KG1 (cell line): ENCODE measurements around the gene TRMT5.

ENCODE experiments used
- DNase-seq: peaks from one replicate; lab custom pipeline; 2025; lab: John Stamatoyannopoulos, UW

Gene TRMT5

GRCh38 chr14:60963761-60964160, 17.1 kb downstream of the TRMT5 start:
- no peak for DNase-seq

DNA sequence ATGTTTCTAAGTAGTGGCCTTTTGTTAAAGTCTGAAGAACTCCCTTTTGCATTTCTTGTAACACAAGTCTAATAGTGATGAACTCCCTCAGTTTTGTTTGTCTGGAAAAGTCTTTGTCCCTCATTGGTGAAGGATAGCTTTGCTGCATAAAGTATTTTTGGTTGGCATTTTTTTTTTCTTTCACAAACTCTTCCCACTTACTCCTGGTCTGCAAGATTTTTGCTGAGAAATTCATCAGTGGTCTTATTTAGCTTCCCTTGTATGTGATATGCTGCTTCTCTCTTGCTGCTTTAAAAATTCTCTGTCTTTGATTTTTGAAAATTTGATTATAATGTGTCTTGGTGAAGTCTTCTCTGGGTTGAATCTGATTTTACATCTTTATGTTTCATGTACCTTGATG, 22.7 kb downstream of the TRMT5 start:
- DNase-seq, result no peak

GRCh38 chr14:60956632-60957031, 24.2 kb downstream of the TRMT5 start:
- no peak for DNase-seq

DNA sequence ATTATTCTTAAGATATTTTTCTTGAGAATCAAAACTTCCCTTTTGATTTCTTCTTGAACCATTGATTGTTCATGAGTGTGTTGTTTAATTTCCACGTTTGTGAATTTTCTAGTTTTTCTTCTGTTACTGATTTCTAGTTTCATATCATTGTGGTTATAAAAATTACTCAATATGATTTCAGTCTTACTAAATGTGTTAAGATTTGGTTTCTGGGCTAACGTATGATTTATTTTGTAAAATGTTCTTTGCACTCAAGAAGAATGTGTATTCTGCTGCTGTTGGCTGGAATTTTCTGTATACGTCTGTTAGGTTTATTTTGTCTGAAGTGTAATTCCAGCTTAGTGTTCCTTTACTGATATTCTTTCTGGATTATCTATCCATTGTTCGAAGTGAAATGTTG, 24.7 kb downstream of the TRMT5 start:
- DNase-seq, result no peak

- no peak for DNase-seq
Measured at GRCh38 chr14:60951776-60952435, 29.0 kb downstream of the TRMT5 start.

- no peak for DNase-seq
Measured at GRCh38 chr14:60946773-60947172, 34.1 kb downstream of the TRMT5 start.

DNA sequence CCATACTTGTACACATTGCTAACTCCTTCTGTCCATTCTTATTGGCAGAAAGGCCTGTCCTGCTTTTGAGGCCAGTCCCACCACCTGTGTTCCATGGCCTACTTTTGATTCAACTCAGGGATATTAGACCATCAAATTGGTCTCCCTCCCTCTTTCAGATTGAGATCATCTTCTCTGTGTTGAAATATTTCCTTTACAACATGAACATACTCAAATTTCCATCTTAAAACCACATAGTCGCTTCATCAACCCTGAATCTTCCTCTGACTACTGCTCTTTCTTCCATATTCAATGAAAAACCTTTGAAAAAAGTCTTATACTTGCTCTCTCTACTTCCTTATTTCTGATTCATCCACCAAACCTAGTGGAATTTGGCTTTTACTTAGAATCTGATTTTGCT, 34.9 kb downstream of the TRMT5 start:
- no peak for DNase-seq

- DNase-seq, result no peak
Measured at GRCh38 chr14:60944204-60944603, 36.7 kb downstream of the TRMT5 start.

GRCh38 chr14:60943637-60944032, 37.2 kb downstream of the TRMT5 start:
- no peak for DNase-seq

GRCh38 chr14:60935319-60935718, 45.6 kb downstream of the TRMT5 start:
- no peak for DNase-seq

GRCh38 chr14:60933920-60934655, 46.8 kb downstream of the TRMT5 start:
- DNase-seq, result no peak

GRCh38 chr14:60931218-60931617, 49.7 kb downstream of the TRMT5 start:
- DNase-seq, result no peak

- no peak for DNase-seq
Measured at GRCh38 chr14:60926002-60926401, 54.9 kb downstream of the TRMT5 start.

DNA sequence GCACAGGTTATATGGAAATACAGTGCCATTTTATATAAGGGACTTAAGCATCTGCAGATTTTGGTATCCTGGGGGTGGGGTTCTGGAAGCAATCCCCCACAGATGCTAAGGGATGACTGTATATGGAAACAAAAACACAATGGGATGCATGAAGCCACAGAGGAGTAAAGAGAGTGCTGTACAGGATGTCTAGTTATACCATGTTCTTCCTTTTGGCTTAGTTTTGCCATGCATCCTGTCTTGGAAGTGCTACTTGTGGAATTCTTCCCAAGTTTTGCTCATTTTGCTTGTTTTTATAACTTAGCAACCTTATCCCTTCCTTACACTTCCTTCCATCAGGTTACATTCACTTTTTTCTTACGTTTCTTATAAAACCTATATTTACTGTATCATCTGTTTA, 55.6 kb downstream of the TRMT5 start:
- no peak for DNase-seq

DNA sequence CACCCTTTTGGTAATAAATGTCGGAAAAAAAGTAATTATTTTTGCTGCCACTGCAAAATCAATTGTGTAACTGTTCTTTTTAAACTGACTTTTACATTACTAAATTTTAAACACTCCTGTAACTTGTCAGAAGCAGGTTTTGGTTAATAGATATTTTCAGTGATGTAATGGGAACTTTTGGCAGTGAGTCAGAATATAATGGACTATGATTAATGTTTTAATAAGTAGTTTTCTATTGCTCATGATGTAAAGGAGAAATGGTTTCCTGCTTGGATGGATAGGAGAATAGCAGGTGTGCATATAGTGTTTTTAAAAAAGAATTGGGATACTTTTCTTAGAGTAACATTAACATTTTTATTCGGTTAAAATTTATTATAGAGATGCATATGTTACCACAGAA, 58.8 kb downstream of the TRMT5 start:
- no peak for DNase-seq
